HepG2 (cell line): Measurements from ENCODE around the gene ZMAT2. TPM values are rescaled to one million over a fixed set of nuclear protein-coding genes. Genes with fewer than 3 reads are reported as not detected.
A peak's percentile ranks its signal among the peaks of the same experiment; 100 is the strongest.

Experiments used
- CSRNP1 ChIP-seq: sonication (generic); formaldehyde crosslinking; IDR thresholded peaks from 2 replicates; pipeline ENCODE4 v1.8.1; 2023; ENCODE audit warnings: mild to moderate bottlenecking, missing genetic modification reagents
- FOXP4 ChIP-seq: sonication (generic); formaldehyde crosslinking; IDR thresholded peaks from 2 replicates; pipeline ENCODE4 v1.4.0; 2020; ENCODE audit warnings: missing genetic modification reagents
- KMT2B ChIP-seq: IDR thresholded peaks from 2 replicates; pipeline ENCODE4 v1.6.1; 2016; ENCODE audit warnings: missing genetic modification reagents, missing compliant biosample characterization
- ZBTB42 ChIP-seq: sonication (generic); formaldehyde crosslinking; IDR thresholded peaks from 2 replicates; pipeline ENCODE4 v1.5.0; 2020; ENCODE audit warnings: mild to moderate bottlenecking, missing genetic modification reagents
- ZNF552 ChIP-seq: sonication (generic); formaldehyde crosslinking; IDR thresholded peaks from 2 replicates; pipeline ENCODE4 v1.9.0; 2022; ENCODE audit warnings: missing genetic modification reagents, mild to moderate bottlenecking, borderline replicate concordance
- polyA plus RNA-seq, 8 experiments: library from polyadenylated mRNA; depleted of rRNA in 3 of 8; stranded (reverse) in 7 of 8; unstranded in 1 of 8; fragments of >200 nt; fragmentation: Illumina TruSeq in 4 of 8; extraction: Trizol in 4 of 8; gene quantifications; 2 replicates each; pipeline versions ENCODE4 v1.2.1 to v1.2.3, GENCODE V29; 2011 to 2016; ENCODE audit warnings: low read depth in 4 of 8, missing spikeins in 1 of 8, mixed read lengths in 1 of 8; ENCODE audit not compliant: insufficient read depth in 1 of 8
- total RNA-seq, 5 experiments: library from RNA; depleted of rRNA; stranded (reverse); fragments of >200 nt; fragmentation: Illumina TruSeq; extraction: Trizol; gene quantifications; 2 replicates each; pipeline ENCODE4 v1.2.3, GENCODE V29; 2016; ENCODE audit warnings: low read depth in 1 of 5
- TF ChIP-seq, protein P1 (sequence below), 2 experiments: IDR thresholded peaks; 2 replicates each; pipeline ENCODE4 v1.6.1; 2011 to 2012; ENCODE audit warnings: low read length in 2 of 2, borderline replicate concordance in 1 of 2, low read depth in 1 of 2, mild to moderate bottlenecking in 1 of 2, moderate library complexity in 1 of 2
- TF ChIP-seq, protein P2 (sequence below): sonication (generic); formaldehyde crosslinking; IDR thresholded peaks from 2 replicates; pipeline ENCODE4 v1.4.0; 2020; ENCODE audit warnings: missing genetic modification reagents, borderline replicate concordance
- TF ChIP-seq, protein P3 (sequence below): sonication (generic); formaldehyde crosslinking; IDR thresholded peaks from 2 replicates; pipeline ENCODE4 v1.8.1; 2023; ENCODE audit warnings: missing genetic modification reagents, inconsistent platforms, borderline replicate concordance

Gene ZMAT2
- total and polyA plus RNA-seq, 2 of the 13 experiments (the other 11 are each of a cell fraction or from before 2014, with no cell fraction given), result 35.4 to 92.8 TPM

DNA sequence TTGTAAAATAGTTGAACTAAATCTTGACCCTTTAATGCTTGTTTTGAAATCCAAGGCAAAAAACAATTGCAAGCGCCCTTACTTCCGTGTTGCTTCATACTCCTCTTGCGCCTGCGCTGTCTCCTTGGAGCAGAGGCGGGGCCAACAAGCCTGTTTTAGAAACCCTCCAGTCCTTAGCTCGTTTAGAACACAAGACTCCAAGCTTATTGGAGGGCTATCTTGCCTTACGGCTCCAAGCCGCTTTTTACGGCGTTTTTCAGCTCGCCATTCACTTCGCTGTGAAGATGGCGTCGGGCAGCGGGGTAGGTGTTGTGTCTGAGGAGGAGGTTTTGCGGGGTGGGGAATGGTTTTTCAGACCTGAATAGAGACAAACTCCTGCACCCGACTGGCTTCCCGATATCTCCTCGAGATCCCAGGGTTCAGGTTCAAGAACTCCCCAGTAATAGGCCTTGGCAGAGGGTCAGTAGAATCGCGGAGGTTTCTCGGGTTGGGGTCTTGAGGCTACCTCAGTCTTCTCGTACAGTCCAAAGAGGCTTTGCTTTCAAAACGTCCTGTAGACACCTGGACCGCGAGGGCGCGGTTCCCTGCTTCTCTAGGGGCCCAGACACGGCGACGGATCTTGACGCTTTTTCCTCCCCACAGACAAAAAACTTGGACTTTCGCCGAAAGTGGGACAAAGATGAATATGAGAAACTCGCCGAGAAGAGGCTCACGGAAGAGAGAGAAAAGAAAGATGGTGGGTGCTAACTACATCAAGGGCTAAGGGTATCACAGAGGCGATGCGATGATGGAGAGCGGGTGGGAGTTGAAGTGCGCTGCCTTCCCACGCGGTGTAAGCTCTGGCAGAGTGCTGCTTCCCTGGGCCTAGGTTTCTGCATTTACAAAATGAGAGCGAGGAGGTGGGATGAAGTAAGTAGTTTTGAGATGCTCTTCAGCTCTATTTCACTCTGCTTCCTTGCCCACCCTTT, at the start of gene ZMAT2 (continued):
- peak; percentile 45; the same call in 1 of the 2 replicates for TF ChIP-seq FOXP4 (CRISPR knock-in tag)
- TF ChIP-seq, protein P1, sequence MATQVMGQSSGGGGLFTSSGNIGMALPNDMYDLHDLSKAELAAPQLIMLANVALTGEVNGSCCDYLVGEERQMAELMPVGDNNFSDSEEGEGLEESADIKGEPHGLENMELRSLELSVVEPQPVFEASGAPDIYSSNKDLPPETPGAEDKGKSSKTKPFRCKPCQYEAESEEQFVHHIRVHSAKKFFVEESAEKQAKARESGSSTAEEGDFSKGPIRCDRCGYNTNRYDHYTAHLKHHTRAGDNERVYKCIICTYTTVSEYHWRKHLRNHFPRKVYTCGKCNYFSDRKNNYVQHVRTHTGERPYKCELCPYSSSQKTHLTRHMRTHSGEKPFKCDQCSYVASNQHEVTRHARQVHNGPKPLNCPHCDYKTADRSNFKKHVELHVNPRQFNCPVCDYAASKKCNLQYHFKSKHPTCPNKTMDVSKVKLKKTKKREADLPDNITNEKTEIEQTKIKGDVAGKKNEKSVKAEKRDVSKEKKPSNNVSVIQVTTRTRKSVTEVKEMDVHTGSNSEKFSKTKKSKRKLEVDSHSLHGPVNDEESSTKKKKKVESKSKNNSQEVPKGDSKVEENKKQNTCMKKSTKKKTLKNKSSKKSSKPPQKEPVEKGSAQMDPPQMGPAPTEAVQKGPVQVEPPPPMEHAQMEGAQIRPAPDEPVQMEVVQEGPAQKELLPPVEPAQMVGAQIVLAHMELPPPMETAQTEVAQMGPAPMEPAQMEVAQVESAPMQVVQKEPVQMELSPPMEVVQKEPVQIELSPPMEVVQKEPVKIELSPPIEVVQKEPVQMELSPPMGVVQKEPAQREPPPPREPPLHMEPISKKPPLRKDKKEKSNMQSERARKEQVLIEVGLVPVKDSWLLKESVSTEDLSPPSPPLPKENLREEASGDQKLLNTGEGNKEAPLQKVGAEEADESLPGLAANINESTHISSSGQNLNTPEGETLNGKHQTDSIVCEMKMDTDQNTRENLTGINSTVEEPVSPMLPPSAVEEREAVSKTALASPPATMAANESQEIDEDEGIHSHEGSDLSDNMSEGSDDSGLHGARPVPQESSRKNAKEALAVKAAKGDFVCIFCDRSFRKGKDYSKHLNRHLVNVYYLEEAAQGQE (IDR thresholded peaks at IDR 0.05; ENCODE audit: borderline replicate concordance in 1 of 2, low read depth in 1 of 2, low read length in 2 of 2), result peak in 1 of 2 experiments; percentile 78; a peak in 2 of 4 replicates
- TF ChIP-seq, protein P2, sequence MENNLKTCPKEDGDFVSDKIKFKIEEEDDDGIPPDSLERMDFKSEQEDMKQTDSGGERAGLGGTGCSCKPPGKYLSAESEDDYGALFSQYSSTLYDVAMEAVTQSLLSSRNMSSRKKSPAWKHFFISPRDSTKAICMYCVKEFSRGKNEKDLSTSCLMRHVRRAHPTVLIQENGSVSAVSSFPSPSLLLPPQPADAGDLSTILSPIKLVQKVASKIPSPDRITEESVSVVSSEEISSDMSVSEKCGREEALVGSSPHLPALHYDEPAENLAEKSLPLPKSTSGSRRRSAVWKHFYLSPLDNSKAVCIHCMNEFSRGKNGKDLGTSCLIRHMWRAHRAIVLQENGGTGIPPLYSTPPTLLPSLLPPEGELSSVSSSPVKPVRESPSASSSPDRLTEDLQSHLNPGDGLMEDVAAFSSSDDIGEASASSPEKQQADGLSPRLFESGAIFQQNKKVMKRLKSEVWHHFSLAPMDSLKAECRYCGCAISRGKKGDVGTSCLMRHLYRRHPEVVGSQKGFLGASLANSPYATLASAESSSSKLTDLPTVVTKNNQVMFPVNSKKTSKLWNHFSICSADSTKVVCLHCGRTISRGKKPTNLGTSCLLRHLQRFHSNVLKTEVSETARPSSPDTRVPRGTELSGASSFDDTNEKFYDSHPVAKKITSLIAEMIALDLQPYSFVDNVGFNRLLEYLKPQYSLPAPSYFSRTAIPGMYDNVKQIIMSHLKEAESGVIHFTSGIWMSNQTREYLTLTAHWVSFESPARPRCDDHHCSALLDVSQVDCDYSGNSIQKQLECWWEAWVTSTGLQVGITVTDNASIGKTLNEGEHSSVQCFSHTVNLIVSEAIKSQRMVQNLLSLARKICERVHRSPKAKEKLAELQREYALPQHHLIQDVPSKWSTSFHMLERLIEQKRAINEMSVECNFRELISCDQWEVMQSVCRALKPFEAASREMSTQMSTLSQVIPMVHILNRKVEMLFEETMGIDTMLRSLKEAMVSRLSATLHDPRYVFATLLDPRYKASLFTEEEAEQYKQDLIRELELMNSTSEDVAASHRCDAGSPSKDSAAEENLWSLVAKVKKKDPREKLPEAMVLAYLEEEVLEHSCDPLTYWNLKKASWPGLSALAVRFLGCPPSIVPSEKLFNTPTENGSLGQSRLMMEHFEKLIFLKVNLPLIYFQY, result peak; percentile 83; the same call in 1 of the 2 replicates
- TF ChIP-seq KMT2B, result peak; percentile 90
- TF ChIP-seq ZBTB42 (CRISPR knock-in tag), result no peak
- TF ChIP-seq CSRNP1 (CRISPR knock-in tag), result 0 out of 2 replicates have a peak, but pooled peaks have one; percentile 17
- TF ChIP-seq, protein P3, sequence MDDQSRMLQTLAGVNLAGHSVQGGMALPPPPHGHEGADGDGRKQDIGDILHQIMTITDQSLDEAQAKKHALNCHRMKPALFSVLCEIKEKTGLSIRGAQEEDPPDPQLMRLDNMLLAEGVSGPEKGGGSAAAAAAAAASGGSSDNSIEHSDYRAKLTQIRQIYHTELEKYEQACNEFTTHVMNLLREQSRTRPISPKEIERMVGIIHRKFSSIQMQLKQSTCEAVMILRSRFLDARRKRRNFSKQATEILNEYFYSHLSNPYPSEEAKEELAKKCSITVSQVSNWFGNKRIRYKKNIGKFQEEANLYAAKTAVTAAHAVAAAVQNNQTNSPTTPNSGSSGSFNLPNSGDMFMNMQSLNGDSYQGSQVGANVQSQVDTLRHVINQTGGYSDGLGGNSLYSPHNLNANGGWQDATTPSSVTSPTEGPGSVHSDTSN, result no peak
- no peak for TF ChIP-seq ZNF552 (CRISPR knock-in tag)
